Measurements from ENCODE around the gene BMP8A. TPM values are rescaled to one million over a fixed set of nuclear protein-coding genes. Genes with fewer than 3 reads are reported as not detected.

The BMP8A gene
- total RNA-seq, 1 donor from 2014 or later: under 0.01 TPM

DNA sequence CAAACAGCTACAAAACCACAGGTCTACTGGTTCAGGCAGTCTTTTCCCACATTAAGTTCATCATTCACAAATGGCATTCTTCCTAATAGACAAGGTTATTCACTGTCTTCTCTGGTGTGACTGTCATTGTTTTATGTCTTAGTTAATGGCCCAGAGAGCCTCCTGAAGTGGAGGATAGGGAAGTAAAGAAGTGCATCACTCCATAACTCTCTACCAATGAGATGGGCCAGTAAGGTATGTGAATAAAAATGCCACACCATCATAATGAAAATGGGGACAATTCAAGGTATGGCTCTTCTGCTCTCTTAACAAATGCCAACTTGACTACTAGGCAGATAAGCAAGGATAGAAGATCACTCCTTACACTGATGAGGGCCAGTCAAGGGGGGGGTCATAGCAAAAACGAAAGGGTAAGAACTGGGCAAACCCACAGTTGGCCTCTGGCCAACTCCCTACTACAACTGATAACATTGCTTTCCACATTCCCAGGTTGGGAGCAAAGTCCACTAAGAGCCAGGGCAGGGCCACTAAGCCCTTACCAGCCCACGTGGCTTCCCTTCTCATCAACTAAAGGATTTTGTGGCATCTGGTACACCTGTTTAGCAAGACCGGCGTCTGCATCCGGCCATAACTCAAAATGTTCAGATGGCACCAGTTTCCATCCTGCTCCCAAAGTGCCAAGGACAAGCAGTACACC is 75.2 kb downstream of the BMP8A start:
- no peaks in the 10 kb centered on the region for H3K9me3 ChIP-seq (ENCODE audit: control insufficient read depth in 3 of 3, low read length in 3 of 3)
- H3K36me3 ChIP-seq (ENCODE audit: control insufficient read depth in 3 of 3, insufficient read depth in 3 of 3, low read length in 3 of 3): peaks cover 80 to 93% (median 93%) of the 10 kb centered on the region in 3 donors
- H3K27me3 ChIP-seq (ENCODE audit: control insufficient read depth in 3 of 3, insufficient read depth in 3 of 3, low read length in 3 of 3): no peaks in the 10 kb centered on the region
- H3K4me1 ChIP-seq (ENCODE audit: control insufficient read depth in 3 of 3, insufficient read depth in 3 of 3, low read length in 3 of 3): peaks cover 0 to 7% (median 6%) of the 10 kb centered on the region in 3 donors
- no peak overlapping the region for H3K27ac ChIP-seq (ENCODE audit: low read depth, low read length)
- no peak overlapping the region for H3K4me3 ChIP-seq (ENCODE audit: low read length in 3 of 3)
- H3K9ac ChIP-seq (ENCODE audit: low read depth in 1 of 3, low read length in 3 of 3): no peak overlapping the region

DNA sequence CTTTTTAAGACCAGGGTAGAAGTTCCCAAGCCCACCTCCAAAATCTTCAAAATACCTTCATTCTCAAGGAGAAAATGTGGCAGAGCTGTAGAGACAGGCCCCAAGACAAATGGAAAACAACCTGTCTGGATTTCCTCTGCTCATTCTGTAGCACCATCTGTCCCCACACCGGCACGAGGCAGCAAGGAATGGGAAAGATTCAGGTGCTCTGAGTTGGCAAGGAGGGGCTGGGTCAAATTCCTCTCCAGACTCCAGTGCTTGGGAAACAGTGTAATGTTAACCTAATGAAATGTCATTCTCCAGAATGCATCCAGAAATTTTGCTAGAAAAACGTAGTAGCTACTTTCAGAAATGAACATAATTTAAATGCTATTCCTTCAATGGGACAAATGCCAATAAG is 75.9 kb downstream of the BMP8A start:
- Histone ChIP-seq H3K9ac (ENCODE audit: low read depth in 1 of 3, low read length in 3 of 3) (no peak overlapping the region), H3K4me3 (ENCODE audit: low read length in 3 of 3) (no peak overlapping the region), H3K27me3 (ENCODE audit: control insufficient read depth in 3 of 3, insufficient read depth in 3 of 3, low read length in 3 of 3) (no peaks in the 10 kb centered on the region), H3K4me1 (ENCODE audit: control insufficient read depth in 3 of 3, insufficient read depth in 3 of 3, low read length in 3 of 3) (peaks cover 4 to 10% (median 7%) of the 10 kb centered on the region in 3 donors), H3K36me3 (ENCODE audit: control insufficient read depth in 3 of 3, insufficient read depth in 3 of 3, low read length in 3 of 3) (peaks cover 78 to 93% (median 92%) of the 10 kb centered on the region in 3 donors), H3K27ac (ENCODE audit: low read depth, low read length) (no peak overlapping the region), H3K9me3 (ENCODE audit: control insufficient read depth in 3 of 3, low read length in 3 of 3) (no peaks in the 10 kb centered on the region)

DNA sequence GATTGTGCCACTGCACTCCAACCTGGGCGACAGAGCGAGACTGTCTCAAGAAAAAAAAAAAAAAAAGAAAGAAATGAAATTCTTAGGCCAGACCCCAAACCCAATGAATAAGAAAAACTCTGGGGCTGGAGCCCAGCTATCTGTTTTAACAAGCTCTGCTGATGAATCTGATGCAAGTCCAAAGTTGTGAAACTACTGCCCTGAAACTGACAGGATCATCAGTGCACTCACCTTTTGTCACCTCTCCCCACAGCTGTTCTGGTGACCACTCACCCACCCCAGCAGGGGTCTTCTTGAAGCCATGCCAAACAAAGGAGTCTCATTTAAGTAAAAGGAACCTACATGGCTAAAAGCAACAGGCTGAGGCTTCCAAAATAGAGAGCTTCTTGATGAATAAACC is 76.8 kb downstream of the BMP8A start:
- Histone ChIP-seq H3K27me3 (ENCODE audit: control insufficient read depth in 3 of 3, insufficient read depth in 3 of 3, low read length in 3 of 3) (no peaks in the 10 kb centered on the region), H3K9me3 (ENCODE audit: control insufficient read depth in 3 of 3, low read length in 3 of 3) (no peaks in the 10 kb centered on the region), H3K9ac (ENCODE audit: low read depth in 1 of 3, low read length in 3 of 3) (no peak overlapping the region), H3K36me3 (ENCODE audit: control insufficient read depth in 3 of 3, insufficient read depth in 3 of 3, low read length in 3 of 3) (peaks cover 70 to 86% (median 83%) of the 10 kb centered on the region in 3 donors), H3K27ac (ENCODE audit: low read depth, low read length) (no peak overlapping the region), H3K4me3 (ENCODE audit: low read length in 3 of 3) (no peak overlapping the region), H3K4me1 (ENCODE audit: control insufficient read depth in 3 of 3, insufficient read depth in 3 of 3, low read length in 3 of 3) (peaks cover 13 to 16% (median 16%) of the 10 kb centered on the region in 3 donors)

DNA sequence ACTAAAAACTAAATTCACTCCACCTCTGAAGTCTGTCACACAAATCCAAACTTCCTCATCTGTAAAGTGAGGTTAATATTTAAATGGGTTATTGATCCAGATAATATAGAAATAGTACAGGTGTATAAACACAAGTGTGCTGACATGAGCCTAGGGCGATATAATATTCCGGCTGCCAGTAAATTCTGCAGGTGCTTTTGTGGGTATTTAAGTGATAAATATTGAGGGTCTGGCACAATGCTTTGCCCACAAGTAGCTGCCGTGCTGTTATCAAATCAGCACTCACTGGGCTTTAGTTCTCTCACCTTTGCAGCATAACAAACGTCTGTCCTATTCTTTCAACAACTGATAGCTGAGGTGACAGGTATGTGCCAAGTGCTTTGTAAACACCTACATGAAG is 77.6 kb downstream of the BMP8A start:
- no peaks in the 10 kb centered on the region for H3K27me3 ChIP-seq (ENCODE audit: control insufficient read depth in 3 of 3, insufficient read depth in 3 of 3, low read length in 3 of 3)
- H3K4me1 ChIP-seq (ENCODE audit: control insufficient read depth in 3 of 3, insufficient read depth in 3 of 3, low read length in 3 of 3): peaks cover 22 to 24% (median 24%) of the 10 kb centered on the region in 3 donors
- H3K9ac ChIP-seq (ENCODE audit: low read depth in 1 of 3, low read length in 3 of 3): no peak overlapping the region
- H3K4me3 ChIP-seq (ENCODE audit: low read length in 3 of 3): no peak overlapping the region
- H3K27ac ChIP-seq (ENCODE audit: low read depth, low read length): no peak overlapping the region
- no peaks in the 10 kb centered on the region for H3K9me3 ChIP-seq (ENCODE audit: control insufficient read depth in 3 of 3, low read length in 3 of 3)
- peaks cover 68 to 78% (median 75%) of the 10 kb centered on the region in 3 donors for H3K36me3 ChIP-seq (ENCODE audit: control insufficient read depth in 3 of 3, insufficient read depth in 3 of 3, low read length in 3 of 3)

DNA sequence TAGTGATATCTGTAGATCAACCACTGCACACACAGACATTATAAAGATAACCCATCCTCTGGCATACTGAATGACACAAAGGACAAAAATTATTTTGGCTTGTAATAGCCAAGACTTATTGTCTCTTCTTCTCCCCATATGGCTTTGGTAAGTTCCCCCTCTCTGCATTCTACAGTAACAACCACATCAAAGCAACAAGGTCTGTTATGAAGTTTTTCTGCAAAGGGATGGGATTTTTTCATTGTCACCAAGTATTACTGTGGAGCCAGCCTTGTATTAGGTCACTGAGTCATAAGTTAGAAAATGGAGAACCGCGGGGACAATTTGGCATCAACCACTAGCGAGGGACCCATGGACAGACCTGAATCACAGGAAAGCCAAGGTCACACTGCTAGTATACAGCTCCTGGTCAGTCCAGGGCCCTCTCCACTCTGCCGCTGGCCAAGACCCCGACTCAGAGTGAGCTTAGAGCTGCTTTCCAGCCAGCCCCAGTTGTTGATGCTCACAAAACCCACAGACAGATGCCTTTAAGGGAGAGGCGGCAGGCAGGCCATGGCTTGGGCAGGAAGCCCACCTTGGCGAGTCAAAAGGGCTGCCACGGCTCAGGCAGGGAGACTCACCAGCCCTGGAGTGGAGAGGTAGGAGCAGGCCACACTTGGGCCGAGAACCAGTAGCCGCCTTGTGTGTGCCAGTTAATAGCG is 79.2 kb downstream of the BMP8A start:
- Histone ChIP-seq H3K9ac (ENCODE audit: low read depth in 1 of 3, low read length in 3 of 3) (no peak overlapping the region), H3K36me3 (ENCODE audit: control insufficient read depth in 3 of 3, insufficient read depth in 3 of 3, low read length in 3 of 3) (peaks cover 64 to 66% (median 64%) of the 10 kb centered on the region in 3 donors), H3K4me3 (ENCODE audit: low read length in 3 of 3) (no peak overlapping the region), H3K27me3 (ENCODE audit: control insufficient read depth in 3 of 3, insufficient read depth in 3 of 3, low read length in 3 of 3) (no peaks in the 10 kb centered on the region), H3K4me1 (ENCODE audit: control insufficient read depth in 3 of 3, insufficient read depth in 3 of 3, low read length in 3 of 3) (peaks cover 32 to 37% (median 36%) of the 10 kb centered on the region in 3 donors), H3K27ac (ENCODE audit: low read depth, low read length) (no peak overlapping the region), H3K9me3 (ENCODE audit: control insufficient read depth in 3 of 3, low read length in 3 of 3) (no peaks in the 10 kb centered on the region)

DNA sequence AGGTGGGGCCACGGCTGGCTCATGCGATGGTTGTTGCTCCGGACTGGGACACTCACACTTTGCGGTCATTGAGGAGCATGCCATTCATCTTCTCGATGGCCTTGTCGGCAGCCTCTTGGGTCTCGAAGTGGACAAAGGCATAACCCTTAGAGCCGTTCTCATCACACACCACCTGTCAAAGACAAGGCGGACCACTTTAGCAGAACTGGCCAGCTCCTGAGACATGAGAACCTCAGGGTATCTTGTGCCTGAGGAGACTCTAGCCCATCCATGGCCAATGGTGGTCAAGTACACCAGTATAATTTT is 79.7 kb downstream of the BMP8A start:
- no peaks in the 10 kb centered on the region for H3K27me3 ChIP-seq (ENCODE audit: control insufficient read depth in 3 of 3, insufficient read depth in 3 of 3, low read length in 3 of 3)
- H3K36me3 ChIP-seq (ENCODE audit: control insufficient read depth in 3 of 3, insufficient read depth in 3 of 3, low read length in 3 of 3): peaks cover 59 to 62% (median 61%) of the 10 kb centered on the region in 3 donors
- H3K9me3 ChIP-seq (ENCODE audit: control insufficient read depth in 3 of 3, low read length in 3 of 3): no peaks in the 10 kb centered on the region
- no peak overlapping the region for H3K27ac ChIP-seq (ENCODE audit: low read depth, low read length)
- no peak overlapping the region for H3K4me3 ChIP-seq (ENCODE audit: low read length in 3 of 3)
- H3K9ac ChIP-seq (ENCODE audit: low read depth in 1 of 3, low read length in 3 of 3): no peak overlapping the region
- peaks cover 32 to 37% (median 36%) of the 10 kb centered on the region in 3 donors for H3K4me1 ChIP-seq (ENCODE audit: control insufficient read depth in 3 of 3, insufficient read depth in 3 of 3, low read length in 3 of 3)

DNA sequence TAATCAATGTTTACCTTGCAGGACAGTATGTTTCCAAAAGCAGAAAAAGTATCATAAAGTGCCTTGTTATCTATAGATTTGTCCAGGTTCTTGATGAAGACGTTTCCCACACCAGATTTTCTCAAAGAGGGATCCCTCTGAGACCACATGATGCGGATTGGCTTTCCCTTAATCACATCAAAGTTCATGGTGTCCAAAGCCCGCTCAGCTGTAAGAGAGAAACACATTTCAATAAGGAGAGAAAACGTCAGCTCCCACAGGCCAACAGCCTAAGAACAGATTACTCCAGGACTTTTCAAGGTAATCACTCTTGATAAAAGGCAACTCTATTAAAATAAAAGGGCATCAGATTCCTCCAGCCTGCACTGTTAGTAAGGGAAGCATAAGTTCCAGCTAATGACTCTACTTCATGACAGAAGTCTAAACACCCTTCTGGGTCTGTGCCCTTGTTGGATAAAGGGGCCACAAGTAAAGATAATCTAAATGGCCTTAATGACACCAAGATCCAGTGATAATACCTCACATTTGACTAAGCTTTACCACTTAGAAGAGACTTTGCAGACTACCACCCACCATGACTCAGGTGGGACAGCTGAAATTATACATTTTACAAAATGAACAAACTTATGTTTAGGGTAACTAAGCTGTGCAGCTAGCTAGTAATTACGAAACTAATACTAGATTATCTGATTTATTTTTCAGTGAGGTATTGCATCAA is 81.1 kb downstream of the BMP8A start:
- peak overlapping the region in 1 of 3 donors; percentile 58 for H3K9ac ChIP-seq (ENCODE audit: low read depth in 1 of 3, low read length in 3 of 3)
- no peak overlapping the region for H3K4me3 ChIP-seq (ENCODE audit: low read length in 3 of 3)

DNA sequence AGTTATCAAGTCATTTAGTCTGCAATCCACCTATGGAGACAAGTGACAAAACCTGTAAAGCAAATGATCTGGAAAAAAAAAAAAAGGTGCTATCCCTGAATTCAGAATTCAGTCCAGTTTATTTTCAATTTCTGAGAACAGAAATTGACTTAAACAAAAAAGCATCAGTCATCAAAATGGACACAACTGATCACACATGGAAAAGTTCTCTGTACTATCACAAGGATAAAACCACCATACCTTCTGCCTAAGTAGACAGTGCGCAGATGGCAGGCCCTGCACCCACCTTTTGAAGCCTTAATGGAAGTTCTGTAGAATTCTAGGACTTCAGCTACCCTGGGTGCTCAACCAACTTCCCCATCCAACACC is 81.6 kb downstream of the BMP8A start:
- peaks cover 29 to 36% (median 31%) of the 10 kb centered on the region in 3 donors for H3K4me1 ChIP-seq (ENCODE audit: control insufficient read depth in 3 of 3, insufficient read depth in 3 of 3, low read length in 3 of 3)
- peak overlapping the region in 2 of 3 donors; percentile 58 to 90 for H3K9ac ChIP-seq (ENCODE audit: low read depth in 1 of 3, low read length in 3 of 3)
- no peaks in the 10 kb centered on the region for H3K9me3 ChIP-seq (ENCODE audit: control insufficient read depth in 3 of 3, low read length in 3 of 3)
- H3K27me3 ChIP-seq (ENCODE audit: control insufficient read depth in 3 of 3, insufficient read depth in 3 of 3, low read length in 3 of 3): no peaks in the 10 kb centered on the region
- H3K36me3 ChIP-seq (ENCODE audit: control insufficient read depth in 3 of 3, insufficient read depth in 3 of 3, low read length in 3 of 3): peaks cover 44 to 49% (median 46%) of the 10 kb centered on the region in 3 donors
- H3K27ac ChIP-seq (ENCODE audit: low read depth, low read length): peak overlapping the region; percentile 96
- peak overlapping the region in 2 of 3 donors; percentile 29 to 91 for H3K4me3 ChIP-seq (ENCODE audit: low read length in 3 of 3)

More for the DNA sequence above, 81.1 kb downstream of the BMP8A start:
- Histone ChIP-seq H3K36me3 (ENCODE audit: control insufficient read depth in 3 of 3, insufficient read depth in 3 of 3, low read length in 3 of 3) (peaks cover 45 to 49% (median 48%) of the 10 kb centered on the region in 3 donors), H3K9me3 (ENCODE audit: control insufficient read depth in 3 of 3, low read length in 3 of 3) (no peaks in the 10 kb centered on the region), H3K27ac (ENCODE audit: low read depth, low read length) (no peak overlapping the region), H3K4me1 (ENCODE audit: control insufficient read depth in 3 of 3, insufficient read depth in 3 of 3, low read length in 3 of 3) (peaks cover 29 to 36% (median 31%) of the 10 kb centered on the region in 3 donors), H3K27me3 (ENCODE audit: control insufficient read depth in 3 of 3, insufficient read depth in 3 of 3, low read length in 3 of 3) (no peaks in the 10 kb centered on the region)

DNA sequence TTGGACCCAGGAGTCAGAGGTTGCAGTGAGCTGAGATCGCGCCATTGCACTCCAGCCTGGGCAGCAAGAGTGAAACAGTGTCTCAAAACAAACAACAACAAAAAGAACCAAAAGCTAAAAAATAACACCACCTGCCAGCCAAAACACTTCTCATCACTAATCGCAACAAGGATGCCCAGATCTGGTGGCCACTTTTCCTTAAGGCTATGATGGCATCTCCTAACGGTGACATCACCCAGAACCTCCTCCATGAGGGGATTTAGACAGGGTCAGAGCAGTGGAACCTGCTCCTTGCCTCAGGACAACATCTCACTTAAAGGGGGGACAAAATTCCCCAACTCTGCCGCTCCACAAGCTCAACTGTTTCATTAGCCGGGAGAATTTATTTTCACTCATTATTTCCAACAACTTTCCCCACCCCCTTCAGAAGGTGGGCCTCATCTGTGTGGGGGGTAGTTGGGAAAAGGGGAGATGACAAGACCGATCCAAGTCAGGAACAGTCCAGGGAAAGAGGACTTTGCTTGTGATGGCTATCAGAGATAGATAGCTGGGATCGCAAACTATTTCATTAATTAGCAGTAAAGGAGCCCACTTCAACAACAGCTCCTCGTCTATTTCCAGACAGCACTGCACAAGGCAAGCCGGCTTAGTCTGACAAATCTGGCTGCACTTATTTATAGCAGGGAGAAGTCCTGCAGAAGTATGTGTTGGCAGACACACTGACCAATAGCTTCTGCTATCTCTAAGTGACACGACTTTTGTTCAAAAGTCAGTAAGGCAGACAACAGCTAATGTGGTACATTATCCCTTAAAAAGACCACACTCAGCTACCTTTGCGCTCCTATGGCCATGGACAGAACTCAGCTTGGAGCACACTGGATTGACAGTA is 82.5 kb downstream of the BMP8A start:
- peaks cover 29 to 36% (median 31%) of the 10 kb centered on the region in 3 donors for H3K4me1 ChIP-seq (ENCODE audit: control insufficient read depth in 3 of 3, insufficient read depth in 3 of 3, low read length in 3 of 3)
- peak overlapping the region; percentile 87 to 93 (median 91) for H3K4me3 ChIP-seq (ENCODE audit: low read length in 3 of 3)
- no peaks in the 10 kb centered on the region for H3K27me3 ChIP-seq (ENCODE audit: control insufficient read depth in 3 of 3, insufficient read depth in 3 of 3, low read length in 3 of 3)
- peak overlapping the region; percentile 83 to 95 (median 90) for H3K9ac ChIP-seq (ENCODE audit: low read depth in 1 of 3, low read length in 3 of 3)
- H3K27ac ChIP-seq (ENCODE audit: low read depth, low read length): peak overlapping the region; percentile 96
- H3K9me3 ChIP-seq (ENCODE audit: control insufficient read depth in 3 of 3, low read length in 3 of 3): no peaks in the 10 kb centered on the region
- peaks cover 35 to 44% (median 37%) of the 10 kb centered on the region in 3 donors for H3K36me3 ChIP-seq (ENCODE audit: control insufficient read depth in 3 of 3, insufficient read depth in 3 of 3, low read length in 3 of 3)

All from skeletal muscle tissue (tissue), 4 donors.